ENCODE data around the gene HCRTR1.

The HCRTR1 gene

DNA sequence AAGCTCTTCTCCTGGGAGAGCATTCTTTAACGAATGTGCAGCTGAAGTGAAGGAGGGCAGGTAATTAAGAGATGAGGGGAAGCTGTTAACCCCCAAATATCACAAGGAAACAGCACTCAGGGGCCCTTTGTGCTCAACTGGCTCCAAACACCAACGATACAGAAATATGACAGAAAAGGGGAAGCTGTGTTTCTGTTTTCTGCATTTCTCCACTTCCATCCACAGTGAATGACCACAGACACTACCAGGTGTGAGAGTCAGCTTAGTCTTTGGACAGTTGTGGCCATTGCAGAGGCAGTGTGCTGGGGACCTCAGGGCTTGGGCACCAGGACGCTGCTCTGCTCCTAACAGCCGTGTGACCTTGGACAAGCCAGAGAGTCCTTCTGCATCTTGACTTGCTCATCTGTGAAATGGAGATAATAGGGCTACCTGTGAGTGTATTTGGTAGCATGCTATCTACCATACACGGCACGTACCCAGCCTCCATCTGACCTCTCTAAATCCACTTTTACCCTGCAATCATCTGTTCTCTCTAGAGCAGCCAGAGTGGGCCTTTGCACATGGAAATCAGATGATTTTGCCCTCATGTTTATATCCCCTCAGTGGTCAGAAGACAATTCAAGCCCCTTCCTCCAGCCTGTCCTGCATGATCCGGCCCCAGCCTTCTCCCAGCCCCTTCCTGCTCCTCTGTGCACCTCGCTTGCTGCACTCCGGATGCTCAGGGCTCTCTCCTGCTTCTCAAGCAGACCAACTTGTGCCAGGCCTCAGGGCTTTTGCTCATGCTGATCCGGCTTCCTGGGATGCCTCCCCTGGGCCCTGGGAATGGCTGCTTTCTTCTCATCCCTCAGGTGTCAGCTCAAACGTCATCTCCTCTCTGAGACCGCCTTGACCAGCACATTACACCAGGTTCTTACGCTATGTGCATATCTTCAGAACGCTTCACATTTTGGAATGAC is 45.9 kb upstream of the HCRTR1 start:
- DNase-seq (ENCODE audit: low read depth), result no peak
- TF ChIP-seq, protein P1, sequence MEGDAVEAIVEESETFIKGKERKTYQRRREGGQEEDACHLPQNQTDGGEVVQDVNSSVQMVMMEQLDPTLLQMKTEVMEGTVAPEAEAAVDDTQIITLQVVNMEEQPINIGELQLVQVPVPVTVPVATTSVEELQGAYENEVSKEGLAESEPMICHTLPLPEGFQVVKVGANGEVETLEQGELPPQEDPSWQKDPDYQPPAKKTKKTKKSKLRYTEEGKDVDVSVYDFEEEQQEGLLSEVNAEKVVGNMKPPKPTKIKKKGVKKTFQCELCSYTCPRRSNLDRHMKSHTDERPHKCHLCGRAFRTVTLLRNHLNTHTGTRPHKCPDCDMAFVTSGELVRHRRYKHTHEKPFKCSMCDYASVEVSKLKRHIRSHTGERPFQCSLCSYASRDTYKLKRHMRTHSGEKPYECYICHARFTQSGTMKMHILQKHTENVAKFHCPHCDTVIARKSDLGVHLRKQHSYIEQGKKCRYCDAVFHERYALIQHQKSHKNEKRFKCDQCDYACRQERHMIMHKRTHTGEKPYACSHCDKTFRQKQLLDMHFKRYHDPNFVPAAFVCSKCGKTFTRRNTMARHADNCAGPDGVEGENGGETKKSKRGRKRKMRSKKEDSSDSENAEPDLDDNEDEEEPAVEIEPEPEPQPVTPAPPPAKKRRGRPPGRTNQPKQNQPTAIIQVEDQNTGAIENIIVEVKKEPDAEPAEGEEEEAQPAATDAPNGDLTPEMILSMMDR (conservative IDR thresholded peaks at IDR 0.05; ENCODE audit: control insufficient read depth, insufficient read depth, low read depth, low read length), result no peak
- H3K4me3 ChIP-seq (ENCODE audit: control insufficient read depth, low read depth, low read length), result no peak overlapping the region

DNA sequence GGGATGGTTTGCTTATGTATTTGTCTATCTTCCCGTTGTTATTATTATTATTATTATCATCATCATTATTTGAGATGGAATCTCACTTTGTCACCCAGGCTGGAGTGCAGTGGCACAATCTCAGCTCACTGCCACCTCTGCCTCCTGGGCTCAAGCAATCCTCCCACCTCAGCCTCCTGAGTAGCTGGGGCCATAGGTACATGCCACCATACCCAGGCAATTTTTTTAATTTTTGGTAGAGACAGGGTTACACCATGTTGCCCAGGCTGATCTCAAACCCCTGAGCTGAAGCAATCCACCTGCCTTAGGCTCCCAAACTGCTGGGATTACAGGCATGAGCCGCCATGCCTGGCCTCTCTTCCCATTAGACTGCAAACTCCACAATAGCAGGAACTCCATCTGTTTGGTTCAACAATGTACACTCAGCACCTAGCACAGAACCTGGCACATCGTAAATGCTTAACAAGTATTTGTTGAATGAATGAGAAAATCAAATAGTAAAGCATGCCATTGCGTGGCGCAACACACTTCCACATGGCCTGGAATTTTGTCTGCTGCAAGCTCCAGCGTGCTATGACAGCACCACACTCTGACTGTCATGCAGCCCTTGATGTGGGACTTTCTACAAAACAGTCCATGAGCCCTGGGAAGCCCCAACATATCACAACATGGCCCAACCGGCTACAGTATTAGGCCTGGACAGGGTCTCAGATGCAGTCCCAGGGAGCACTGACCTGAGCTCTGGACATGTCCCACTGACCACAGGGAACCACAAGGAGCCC is 45.0 kb upstream of the HCRTR1 start:
- peak; percentile 35 for DNase-seq (ENCODE audit: low read depth)
- TF ChIP-seq, protein P1 (conservative IDR thresholded peaks at IDR 0.05; ENCODE audit: control insufficient read depth, insufficient read depth, low read depth, low read length), result no peak
- no peak overlapping the region for H3K4me3 ChIP-seq (ENCODE audit: control insufficient read depth, low read depth, low read length)

DNA sequence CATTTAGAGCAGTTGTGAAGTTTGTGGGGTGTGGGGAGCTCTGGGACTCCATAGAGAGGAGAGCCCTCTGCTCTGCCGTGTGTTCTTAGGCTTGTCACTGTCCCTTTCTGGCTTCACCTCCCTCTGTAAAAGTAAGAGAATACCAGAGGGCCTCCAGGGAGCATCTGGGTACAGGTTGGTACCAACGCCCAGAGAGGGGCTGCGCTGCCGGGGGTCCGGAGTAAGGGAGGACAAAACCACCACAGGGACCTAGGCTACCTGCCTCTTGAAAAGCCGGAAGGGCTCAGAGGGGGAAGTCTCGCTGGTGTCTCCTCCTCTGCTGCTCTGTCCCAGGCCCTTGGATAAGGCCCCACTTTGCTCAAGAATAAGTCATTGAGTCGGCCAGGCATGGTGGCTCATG is 44.2 kb upstream of the HCRTR1 start:
- DNase-seq (ENCODE audit: low read depth), result no peak
- TF ChIP-seq, protein P1 (conservative IDR thresholded peaks at IDR 0.05; ENCODE audit: control insufficient read depth, insufficient read depth, low read depth, low read length), result no peak
- H3K4me3 ChIP-seq (ENCODE audit: control insufficient read depth, low read depth, low read length), result no peak overlapping the region

DNA sequence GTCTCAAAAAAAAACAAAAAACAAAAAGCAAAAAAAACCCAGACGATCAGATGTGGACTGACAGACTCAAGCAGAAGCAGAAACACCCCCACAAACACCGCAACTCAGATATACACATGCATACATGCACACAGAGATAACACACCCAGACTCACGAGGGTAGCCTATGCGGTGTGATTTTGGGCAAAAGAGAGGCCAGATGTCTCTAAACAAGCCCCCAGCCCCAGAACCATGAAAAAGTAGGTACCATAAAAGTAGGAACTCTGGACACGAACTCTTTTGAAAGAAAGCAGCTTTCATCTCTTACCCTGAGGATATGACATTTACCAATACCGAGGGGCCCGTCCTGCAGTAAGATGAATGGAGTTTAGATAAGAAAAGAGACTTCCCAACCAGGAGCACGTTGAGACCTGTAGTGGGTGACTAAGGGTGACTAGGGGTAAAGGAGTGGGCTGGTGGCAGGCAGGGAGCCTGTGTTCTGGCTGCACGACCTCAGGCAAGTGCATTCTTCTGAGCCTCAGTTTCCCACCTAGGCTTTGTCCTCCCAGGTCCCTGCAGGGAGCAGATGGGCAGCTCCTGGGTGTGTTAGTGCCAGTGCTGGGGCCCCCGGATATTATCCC is 42.6 kb upstream of the HCRTR1 start:
- DNase-seq (ENCODE audit: low read depth), result no peak

DNA sequence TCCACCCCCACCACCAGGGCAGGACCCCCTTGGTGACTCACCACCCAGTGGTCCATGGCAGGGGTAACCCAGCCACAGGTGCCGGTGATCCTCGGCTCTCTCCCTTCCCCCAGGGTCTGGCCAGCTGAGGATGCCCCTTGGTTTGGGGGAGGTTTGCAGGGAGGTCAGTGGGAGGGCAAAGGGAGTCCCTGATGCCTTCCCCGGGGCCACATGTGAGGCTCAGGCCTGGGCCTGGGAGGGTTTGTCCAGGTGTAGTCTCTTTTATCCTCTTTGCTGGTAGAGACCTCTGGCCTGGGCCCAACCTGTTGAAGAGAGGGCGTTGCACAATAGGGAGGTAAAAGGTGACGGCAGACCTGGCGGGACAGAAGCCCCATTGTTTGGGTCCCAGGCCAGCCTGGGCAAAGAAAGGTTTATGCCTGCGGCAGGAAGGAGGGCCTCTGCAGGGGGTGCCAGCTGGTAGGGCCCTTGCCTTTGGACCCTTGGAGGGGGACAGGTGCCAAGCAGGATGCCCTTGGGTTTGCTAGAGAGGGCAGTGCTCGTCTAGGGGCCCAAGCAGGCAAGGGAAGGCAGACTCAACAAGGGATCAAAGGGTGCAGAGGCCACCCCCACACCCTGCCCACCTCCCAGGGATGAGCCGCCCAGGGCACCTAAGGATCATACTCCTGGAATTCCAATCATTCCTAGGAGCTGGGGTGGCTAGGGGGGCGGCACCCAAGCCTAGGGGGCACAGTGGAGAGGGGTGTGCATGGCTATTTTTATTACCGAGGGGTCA is 41.9 kb upstream of the HCRTR1 start:
- TF ChIP-seq, protein P1 (conservative IDR thresholded peaks at IDR 0.05; ENCODE audit: control insufficient read depth, insufficient read depth, low read depth, low read length), result no peak
- no peak overlapping the region for H3K4me3 ChIP-seq (ENCODE audit: control insufficient read depth, low read depth, low read length)
- DNase-seq (ENCODE audit: low read depth), result no peak

More for the DNA sequence above, 42.6 kb upstream of the HCRTR1 start:
- TF ChIP-seq, protein P1 (conservative IDR thresholded peaks at IDR 0.05; ENCODE audit: control insufficient read depth, insufficient read depth, low read depth, low read length), result no peak
- H3K4me3 ChIP-seq (ENCODE audit: control insufficient read depth, low read depth, low read length), result no peak overlapping the region

DNA sequence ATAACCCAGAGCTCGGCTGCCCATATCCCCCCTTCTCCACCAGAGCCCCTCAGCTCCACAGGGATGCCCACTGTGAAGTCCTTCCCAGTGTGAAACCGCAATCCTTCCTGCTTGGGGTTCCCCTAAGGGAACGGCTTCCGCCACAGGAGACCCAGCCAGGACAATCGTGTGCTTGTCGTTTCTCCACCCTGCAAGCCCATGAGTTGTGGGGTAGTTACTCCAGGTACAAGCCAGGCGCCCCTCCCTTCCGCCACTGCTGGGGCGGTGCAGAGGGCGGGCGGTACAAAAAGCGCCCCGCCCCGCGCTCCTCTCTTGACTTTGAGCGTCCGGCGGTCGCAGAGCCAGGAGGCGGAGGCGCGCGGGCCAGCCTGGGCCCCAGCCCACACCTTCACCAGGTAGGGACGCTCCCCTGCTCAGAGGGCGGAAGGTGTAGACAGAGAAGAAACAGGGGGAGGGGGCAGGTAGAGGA is 41.3 kb upstream of the HCRTR1 start, which contains the start of gene TINAGL1:
Gene TINAGL1 (plus strand): TSS at position 315 of the 469 bp plus-strand sequence. CDS start 634 bp downstream, outside the sequence.
- H3K4me3 ChIP-seq (ENCODE audit: control insufficient read depth, low read depth, low read length), result no peak within 1 kb of the TSS

More for the DNA sequence above, 41.3 kb upstream of the HCRTR1 start, which contains the start of gene TINAGL1:
- TF ChIP-seq, protein P1 (conservative IDR thresholded peaks at IDR 0.05; ENCODE audit: control insufficient read depth, insufficient read depth, low read depth, low read length), result no peak
- no peak for DNase-seq (ENCODE audit: low read depth)
